Measurements from ENCODE around the gene PLEKHG4.

- TF ChIP-seq CTCF (IDR thresholded peaks at IDR 0.05) (no peak), POLR2A (IDR thresholded peaks at IDR 0.05) (no peak)
Observed at GRCh38 chr16:67301080-67301782, 21.9 kb downstream of the PLEKHG4 start.

Measured in ovary (tissue), 3 donors.